ENCODE measurements around the gene SYT3.

GRCh38 chr19:50628146-50628545 lies 11.5 kb downstream of the SYT3 start:
- TF ChIP-seq CTCF (IDR thresholded peaks at IDR 0.05; ENCODE audit: insufficient read depth, low read length, poor library complexity, severe bottlenecking) (no peak), EZH2phosphoT487 (conservative IDR thresholded peaks at IDR 0.05; ENCODE audit: low read length) (no peak)
